GM21576 (cell line): ENCODE measurements around the gene AGTR2.
"Not testable (repeated sequence)": the region's sequence is repeated elsewhere in the genome, so short reads cannot be mapped to it uniquely, and the experiment has no call there.

Experiments used
- ATAC-seq: cut with Tn5 transposase; IDR thresholded peaks from one replicate; pipeline ENCODE4 v1.9.1; 2021; ENCODE audit warnings: mild to moderate bottlenecking, moderate library complexity; ENCODE audit not compliant: unreplicated experiment

Gene AGTR2

GRCh38 chrX:116170511-116170910 lies at the start of gene AGTR2:
Gene AGTR2 (plus strand): TSS chrX:116170744. CDS start chrX:116172281, 1,537 bp downstream.
- no peak for ATAC-seq

GRCh38 chrX:116135277-116135676 lies 35.3 kb upstream of the AGTR2 start:
- ATAC-seq, result no peak

- not testable (repeated sequence) for ATAC-seq
These were observed 29.3 kb upstream of the AGTR2 start for GRCh38 chrX:116141270-116141669.

- ATAC-seq, result no peak
These were observed 27.6 kb upstream of the AGTR2 start for GRCh38 chrX:116142976-116143375.

- no peak for ATAC-seq
These were observed 2.4 kb downstream of the AGTR2 start for GRCh38 chrX:116172976-116173375.

GRCh38 chrX:116181300-116181699 lies 10.8 kb downstream of the AGTR2 start:
- no peak for ATAC-seq

- ATAC-seq, result no peak
These were observed 14.6 kb downstream of the AGTR2 start for GRCh38 chrX:116185163-116185562.

- ATAC-seq, result no peak
These were observed 24.1 kb downstream of the AGTR2 start for GRCh38 chrX:116194649-116195048.

GRCh38 chrX:116198235-116198634 lies 27.7 kb downstream of the AGTR2 start:
- ATAC-seq, result no peak

GRCh38 chrX:116198810-116199209 lies 28.3 kb downstream of the AGTR2 start:
- peak; percentile 46 for ATAC-seq

GRCh38 chrX:116204932-116205331 lies 34.4 kb downstream of the AGTR2 start:
- ATAC-seq, result no peak

- ATAC-seq, result no peak
These were observed 42.7 kb downstream of the AGTR2 start for GRCh38 chrX:116213262-116213661.

- ATAC-seq, result not testable (repeated sequence)
These were observed 46.5 kb downstream of the AGTR2 start for GRCh38 chrX:116217080-116217479.
